ENCODE results near the gene ATP6AP1.

Gene ATP6AP1

GRCh38 chrX:154441564-154441963 lies 13.1 kb downstream of the ATP6AP1 start:
- no peak for TF ChIP-seq CTCF (conservative IDR thresholded peaks at IDR 0.05)
- H3K27ac ChIP-seq = no peak overlapping the region

DNA sequence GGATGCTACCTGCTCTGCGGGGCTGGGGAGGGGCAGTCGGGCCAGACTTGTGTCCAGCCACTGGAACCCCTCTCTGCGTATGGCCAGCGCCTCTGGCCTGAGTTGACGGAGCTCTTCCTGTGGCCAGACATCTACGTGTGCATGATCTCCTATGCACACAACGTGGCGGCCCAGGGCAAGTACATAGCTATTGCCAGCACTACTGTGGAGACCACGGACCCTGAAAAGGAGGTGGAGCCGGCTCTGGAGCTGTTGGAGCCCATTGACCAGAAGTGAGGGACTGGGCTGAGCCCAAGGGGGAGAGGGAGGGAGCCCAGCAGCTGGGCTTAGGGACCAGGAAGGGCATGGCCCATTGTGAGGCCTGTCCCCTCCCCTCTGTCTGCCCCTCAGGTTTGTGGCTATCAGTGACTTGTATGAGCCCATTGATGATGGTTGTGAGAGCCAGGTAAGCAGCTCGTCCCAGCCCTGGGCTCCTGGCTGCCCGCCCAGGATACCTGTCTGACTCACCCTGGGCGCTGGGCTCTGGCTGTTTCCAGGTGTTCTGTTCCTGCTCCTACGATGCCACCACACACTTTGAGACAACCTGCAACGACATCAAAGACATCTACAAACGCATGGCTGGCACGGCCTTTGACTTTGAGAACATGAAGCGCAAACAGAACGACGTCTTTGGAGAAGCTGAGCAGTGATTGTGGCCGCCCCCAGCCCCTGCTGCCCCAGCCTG lies 13.7 kb downstream of the ATP6AP1 start:
- no peak overlapping the region for H3K27ac ChIP-seq
- TF ChIP-seq CTCF (conservative IDR thresholded peaks at IDR 0.05) = no peak

GRCh38 chrX:154443479-154443910 lies 15.0 kb downstream of the ATP6AP1 start:
- H3K27ac ChIP-seq = peak overlapping the region; percentile 77
- no peak for TF ChIP-seq CTCF (conservative IDR thresholded peaks at IDR 0.05)

- H3K27ac ChIP-seq = peak within 1 kb of the TSS; percentile 77
- TF ChIP-seq CTCF (conservative IDR thresholded peaks at IDR 0.05) = no peak
Observed at GRCh38 chrX:154443992-154444754, 15.7 kb downstream of the ATP6AP1 start, which contains the start of gene FAM50A. TSS of gene FAM50A (plus strand) at chrX:154444141. CDS start at chrX:154444236, 95 bp downstream.

DNA sequence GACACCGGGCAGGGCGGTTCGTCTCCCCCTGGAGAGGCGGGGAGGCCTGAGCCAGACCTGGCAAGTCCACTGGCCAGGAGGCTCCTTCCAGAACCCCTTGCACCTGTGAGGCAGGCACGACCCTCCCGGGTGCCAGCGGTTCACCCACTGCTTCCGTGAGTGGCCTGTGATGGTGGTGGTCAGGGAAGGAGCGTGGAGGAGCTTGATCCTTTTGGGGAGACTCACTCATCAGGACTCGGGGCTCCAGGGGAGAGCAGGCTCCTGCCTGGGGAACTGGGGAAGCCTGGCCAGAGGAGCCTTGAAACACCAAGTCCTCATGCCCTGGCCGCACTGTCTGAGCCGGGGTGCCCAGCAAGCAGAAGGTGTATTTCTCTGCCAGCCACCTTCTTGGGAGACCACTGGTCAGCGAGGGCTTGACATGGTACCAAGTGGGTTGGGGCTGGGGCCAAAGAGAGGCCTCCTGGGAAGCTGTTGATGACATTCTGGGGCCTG lies 16.3 kb downstream of the ATP6AP1 start:
- no peak for TF ChIP-seq CTCF (conservative IDR thresholded peaks at IDR 0.05)
- peak overlapping the region; percentile 77 for H3K27ac ChIP-seq

DNA sequence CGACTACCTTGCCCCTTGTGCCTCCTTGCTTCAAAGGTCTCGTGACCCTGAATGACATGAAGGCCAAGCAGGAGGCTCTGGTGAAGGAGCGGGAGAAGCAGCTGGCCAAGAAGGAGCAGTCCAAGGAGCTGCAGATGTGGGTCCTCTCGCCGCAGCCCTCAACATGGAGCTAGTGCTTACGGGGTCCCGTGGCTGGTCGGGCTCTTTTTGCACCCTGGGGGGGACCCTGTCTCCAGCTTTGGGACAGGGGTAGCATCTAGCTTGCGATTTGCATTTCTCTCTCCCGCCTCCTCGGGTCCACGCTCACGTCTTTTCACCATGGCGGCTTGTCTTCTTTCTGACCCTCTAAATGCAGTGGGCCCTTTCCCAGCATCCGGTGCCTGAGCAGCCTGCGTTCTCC lies 17.3 kb downstream of the ATP6AP1 start:
- TF ChIP-seq CTCF (conservative IDR thresholded peaks at IDR 0.05) = no peak
- H3K27ac ChIP-seq = no peak overlapping the region; the same call in 1 of the 2 replicates

DNA sequence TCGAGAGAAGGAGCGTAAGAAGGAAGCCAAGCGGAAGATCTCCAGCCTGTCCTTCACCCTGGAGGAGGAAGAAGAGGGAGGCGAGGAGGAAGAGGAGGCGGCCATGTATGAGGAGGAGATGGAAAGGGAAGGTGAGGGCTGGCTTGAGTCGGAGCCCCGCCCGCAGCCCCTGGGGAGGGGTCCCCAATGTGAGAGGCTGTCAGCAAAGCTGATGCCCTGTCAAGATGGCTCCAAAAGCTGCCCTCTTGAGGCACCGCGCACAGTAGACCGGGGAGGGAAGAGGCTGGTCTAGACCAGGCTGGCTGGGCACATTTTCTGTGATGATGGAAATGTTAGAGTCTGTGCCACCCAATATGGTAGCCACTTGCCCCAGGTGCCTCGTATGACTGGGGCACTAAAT lies 18.0 kb downstream of the ATP6AP1 start:
- no peak overlapping the region for H3K27ac ChIP-seq

More for the DNA sequence above, 18.0 kb downstream of the ATP6AP1 start:
- no peak for TF ChIP-seq CTCF (conservative IDR thresholded peaks at IDR 0.05)
